Measurements from ENCODE around the gene ZNF329. TPM values are rescaled to one million over a fixed set of nuclear protein-coding genes. Genes with fewer than 3 reads are reported as not detected.

Gene ZNF329
- total and polyA plus RNA-seq, 2 of the 8 experiments (the other 6 are each of a cell fraction or from before 2014, with no cell fraction given): 5.8 to 11.2 TPM

GRCh38 chr19:58129284-58129683 is 21.3 kb downstream of the ZNF329 start (continued):
- TF ChIP-seq CHD7 (IDR thresholded peaks at IDR 0.05; ENCODE audit: insufficient replicate concordance, low read length): no peak
- no peak for TF ChIP-seq POU5F1 (IDR thresholded peaks at IDR 0.05; ENCODE audit: low read depth, low read length)
- no peak for TF ChIP-seq HDAC2 (IDR thresholded peaks at IDR 0.05; ENCODE audit: borderline replicate concordance in 1 of 2, low read depth in 2 of 2, low read length in 2 of 2)
- no peak for TF ChIP-seq YY1 (IDR thresholded peaks at IDR 0.05; ENCODE audit: low read depth, low read length)
- TF ChIP-seq HDAC6 (IDR thresholded peaks at IDR 0.05; ENCODE audit: low read depth, low read length): no peak
- TF ChIP-seq JUN (IDR thresholded peaks at IDR 0.05; ENCODE audit: low read depth, low read length): no peak
- no peak for TF ChIP-seq KDM5A (IDR thresholded peaks at IDR 0.05; ENCODE audit: low read length)
- TF ChIP-seq CBX5 (IDR thresholded peaks at IDR 0.05; ENCODE audit: low read depth, low read length): no peak
- TF ChIP-seq POLR2AphosphoS5 (IDR thresholded peaks at IDR 0.05; ENCODE audit: low read depth, low read length): no peak
- TF ChIP-seq CTBP2 (IDR thresholded peaks at IDR 0.05; ENCODE audit: borderline replicate concordance, insufficient read depth, insufficient read length, low read length): no peak
- TF ChIP-seq POLR2A (IDR thresholded peaks at IDR 0.05; ENCODE audit: control extremely low read depth in 1 of 2, low read depth in 2 of 2, low read length in 2 of 2): no peak
- TF ChIP-seq EZH2 (IDR thresholded peaks at IDR 0.05; ENCODE audit: low read depth, low read length, severe bottlenecking): no peak
- no peak for TF ChIP-seq CHD2 (IDR thresholded peaks at IDR 0.05; ENCODE audit: low read length)
